Stimulated activated CD4-positive, alpha-beta T cell treated with anti-CD3 and anti-CD28 coated beads, TNF-alpha, amount 100 ng/mL, for 48 hours (primary cell): ENCODE measurements around the gene MYH14.
"Not testable (repeated sequence)": the region's sequence is repeated elsewhere in the genome, so short reads cannot be mapped to it uniquely, and the experiment has no call there.

ENCODE experiments used
- DNase-seq, 3 donors: peaks; one replicate each; pipeline ENCODE4 v3.0.0-alpha.2; 2020; ENCODE audit warnings: low read depth in 3 of 3

Gene MYH14

GRCh38 chr19:50320051-50320450 is 116.6 kb downstream of the MYH14 start:
- DNase-seq: no peak

- no peak for DNase-seq
These were observed 117.2 kb downstream of the MYH14 start for GRCh38 chr19:50320596-50320995.

- DNase-seq: no peak
These were observed 118.4 kb downstream of the MYH14 start for GRCh38 chr19:50321831-50322230.

- DNase-seq: no peak
These were observed 118.8 kb downstream of the MYH14 start for GRCh38 chr19:50322234-50322633.

GRCh38 chr19:50322931-50323781 is 119.7 kb downstream of the MYH14 start:
- no peak for DNase-seq

GRCh38 chr19:50323782-50324133 is 120.3 kb downstream of the MYH14 start:
- DNase-seq: no peak

GRCh38 chr19:50324331-50324730 is 120.9 kb downstream of the MYH14 start:
- no peak for DNase-seq

GRCh38 chr19:50325310-50326100 is 122.1 kb downstream of the MYH14 start:
- DNase-seq: peak; percentile 61 to 67 (median 64)

- DNase-seq: no peak
These were observed 122.8 kb downstream of the MYH14 start for GRCh38 chr19:50326101-50326664.

GRCh38 chr19:50327013-50327412 is 123.6 kb downstream of the MYH14 start:
- no peak for DNase-seq

GRCh38 chr19:50327461-50328223 is 124.2 kb downstream of the MYH14 start:
- no peak for DNase-seq

GRCh38 chr19:50328224-50328872 is 124.9 kb downstream of the MYH14 start:
- DNase-seq: no peak

- no peak for DNase-seq
These were observed 125.4 kb downstream of the MYH14 start for GRCh38 chr19:50328873-50329145.

- DNase-seq: peak; percentile 89 to 99 (median 99)
These were observed 125.9 kb downstream of the MYH14 start, which contains the start of gene KCNC3 for GRCh38 chr19:50329146-50329925. KCNC3 (minus strand) TSS chr19:50329377; CDS start chr19:50329082, 295 bp downstream.

GRCh38 chr19:50329926-50330294 is 126.5 kb downstream of the MYH14 start:
- not testable (repeated sequence) for DNase-seq

- DNase-seq: peak; percentile 62 to 86 (median 79)
These were observed 127.1 kb downstream of the MYH14 start for GRCh38 chr19:50330365-50331078.

- DNase-seq: no peak
These were observed 128.0 kb downstream of the MYH14 start for GRCh38 chr19:50331221-50331993.

GRCh38 chr19:50331994-50332243 is 128.5 kb downstream of the MYH14 start:
- no peak for DNase-seq

- DNase-seq: no peak
These were observed 129.0 kb downstream of the MYH14 start for GRCh38 chr19:50332244-50333038.
